GOT3 (cell line): ENCODE results near the gene SGMS1.
"Not testable (repeated sequence)": the region's sequence is repeated elsewhere in the genome, so short reads cannot be mapped to it uniquely, and the experiment has no call there.

ENCODE experiments used
- DNase-seq: peaks from one replicate; lab custom pipeline; 2025; ENCODE audit warnings: mixed read lengths; lab: John Stamatoyannopoulos, UW

Gene SGMS1

DNA sequence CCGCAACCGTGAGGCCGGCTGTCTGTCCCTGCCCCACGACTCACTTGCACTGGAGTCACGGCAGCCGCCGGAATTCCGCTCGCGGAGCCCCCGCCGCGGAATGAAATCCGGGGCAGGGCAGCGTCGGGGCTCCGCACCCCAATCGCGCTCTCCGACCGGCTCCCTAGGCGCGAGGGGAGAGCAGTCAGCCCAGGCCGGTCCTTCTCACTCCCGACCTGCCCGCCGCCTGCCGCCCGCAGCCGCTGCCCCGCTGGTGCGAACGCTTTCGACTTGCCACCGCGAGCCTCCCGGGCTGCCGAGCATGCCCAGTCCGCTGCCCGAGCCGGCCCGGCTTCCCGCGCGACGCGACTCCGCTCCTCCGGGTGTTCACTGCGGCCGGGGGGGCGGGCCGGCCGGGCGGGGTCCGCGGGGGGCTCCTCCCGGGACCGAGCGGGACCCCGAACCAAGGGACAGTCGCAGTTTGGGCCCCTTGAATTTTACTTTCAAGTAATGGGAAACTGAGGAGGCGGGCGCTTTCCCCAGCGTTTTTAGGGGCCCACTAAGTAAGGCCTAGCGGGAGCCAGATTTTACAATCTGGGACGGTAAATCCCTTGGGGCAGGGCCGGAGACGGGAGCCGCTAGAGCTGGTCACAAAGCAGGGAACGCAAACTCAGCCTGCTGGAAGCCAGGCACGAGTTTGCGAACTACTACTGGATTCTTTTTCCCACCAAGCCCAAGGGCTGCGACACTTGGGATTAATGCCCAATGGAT lies at the start of gene SGMS1:
TSS of gene SGMS1 (minus strand) at position 294 of the 750 bp plus-strand sequence. CDS start 279,842 bp downstream, outside the sequence.
- peak; percentile 41 for DNase-seq

DNA sequence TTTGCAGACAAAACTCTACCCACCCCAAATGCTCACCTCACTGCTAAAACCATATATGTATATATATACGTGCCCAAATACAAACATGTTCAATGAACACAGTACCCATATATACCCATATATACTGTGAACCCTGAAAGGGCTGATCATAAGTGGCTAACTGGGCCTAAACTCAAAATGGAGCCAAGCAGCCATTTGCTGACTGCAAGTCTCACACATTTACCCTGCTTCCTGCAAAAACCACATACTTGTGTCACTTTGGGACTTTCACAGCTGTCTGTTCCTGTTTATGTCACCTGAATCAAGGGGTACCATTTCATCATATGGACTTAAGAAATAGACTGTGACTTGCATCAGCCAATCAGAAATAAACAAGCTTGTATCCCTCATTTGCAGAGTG lies 48.4 kb upstream of the SGMS1 start:
- not testable (repeated sequence) for DNase-seq

DNA sequence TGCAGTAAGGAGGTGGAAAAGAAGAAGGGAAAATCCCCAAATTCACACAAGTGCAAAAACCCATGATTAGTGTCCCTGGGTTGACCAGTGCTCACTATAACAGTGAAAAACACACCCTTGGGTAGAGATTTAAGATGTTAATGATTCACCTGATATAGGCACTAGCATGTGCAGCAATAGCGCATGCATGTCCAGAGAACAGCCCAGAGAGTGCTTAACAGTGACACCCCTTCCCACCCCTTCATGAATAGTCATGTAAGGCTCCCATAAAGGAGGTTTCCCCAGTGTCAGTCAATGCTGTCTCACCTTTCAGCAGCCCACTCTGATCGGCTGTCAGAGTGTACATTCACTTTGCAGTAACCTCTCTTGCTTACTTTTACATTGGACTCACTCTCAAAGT lies 47.9 kb upstream of the SGMS1 start:
- not testable (repeated sequence) for DNase-seq

DNA sequence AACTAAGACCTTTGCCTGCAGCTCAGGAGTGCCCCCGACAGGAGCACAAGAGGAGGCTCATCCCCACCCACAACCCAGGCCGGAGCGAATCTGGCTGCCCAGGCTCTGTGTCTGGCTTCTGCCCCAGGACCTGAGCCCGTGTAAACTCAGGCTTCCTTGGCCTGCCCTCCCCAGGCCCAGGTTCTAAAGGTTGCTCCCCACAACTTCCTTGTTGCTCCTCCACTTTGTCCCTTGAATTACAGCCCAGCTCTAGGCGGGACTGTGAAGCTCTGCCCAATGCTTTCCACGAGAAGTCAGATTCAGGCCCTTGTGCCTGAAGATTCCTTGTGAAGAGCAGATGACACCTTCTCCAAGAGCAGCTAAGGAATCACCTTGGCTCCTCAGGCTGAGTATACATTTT lies 46.2 kb upstream of the SGMS1 start:
- not testable (repeated sequence) for DNase-seq

DNA sequence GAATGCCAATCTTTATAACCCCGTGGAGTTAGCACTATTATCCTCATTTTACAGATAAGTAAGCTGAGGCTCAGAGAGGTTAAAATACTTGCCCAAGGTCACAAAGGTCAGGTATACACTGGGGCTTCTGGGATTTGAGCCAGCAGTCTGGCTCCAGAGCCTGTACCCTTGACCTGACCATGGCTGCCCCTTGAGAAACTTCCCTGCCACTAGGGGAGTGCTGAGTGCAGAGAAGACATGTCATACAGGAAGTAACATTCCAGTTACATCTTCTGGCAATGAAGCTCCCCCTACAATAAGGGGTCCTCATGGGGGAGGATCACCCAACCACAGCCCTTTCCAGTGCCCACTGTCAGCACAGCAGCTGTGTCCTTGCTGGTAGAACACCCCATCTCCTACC lies 43.6 kb upstream of the SGMS1 start:
- DNase-seq, result not testable (repeated sequence)

DNA sequence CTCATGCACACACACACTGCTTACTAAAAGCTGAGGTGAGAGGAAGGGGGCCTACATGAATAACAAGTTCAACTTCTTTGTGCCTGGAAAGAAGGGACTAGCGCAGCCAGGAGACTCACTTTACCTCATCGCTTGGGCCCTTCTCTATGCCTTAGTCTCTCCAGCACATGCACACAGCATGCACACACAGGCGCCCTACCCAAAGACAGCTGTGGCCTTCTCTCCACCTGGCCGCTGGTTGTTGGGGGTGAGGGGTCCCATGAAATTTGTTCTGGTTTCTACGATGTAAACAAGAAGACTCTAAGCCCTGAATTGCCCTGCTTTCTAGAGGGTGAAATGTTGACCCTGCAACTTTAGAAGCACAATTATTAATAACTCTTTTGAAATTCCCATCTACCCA lies 38.7 kb upstream of the SGMS1 start:
- DNase-seq, result not testable (repeated sequence)

DNA sequence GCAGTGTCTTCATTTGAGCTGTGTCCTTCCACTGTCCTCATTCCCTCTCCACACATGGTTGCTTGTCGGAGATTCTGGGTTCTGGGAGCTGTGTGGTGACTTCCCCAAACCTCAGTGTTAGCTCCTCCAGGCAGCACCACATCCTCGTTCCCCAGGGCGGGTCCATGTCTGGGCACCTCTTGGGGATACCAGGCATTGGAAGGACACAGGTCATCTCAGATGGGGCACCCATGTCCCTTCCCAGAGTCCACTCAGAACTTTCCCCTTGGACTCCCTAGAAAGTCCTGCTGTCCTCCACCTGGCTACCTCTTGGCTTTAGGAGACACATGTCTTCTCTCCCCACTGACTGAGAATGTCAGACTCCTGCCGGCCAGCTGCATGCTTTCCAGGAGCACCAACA lies 37.8 kb upstream of the SGMS1 start:
- DNase-seq, result not testable (repeated sequence)

DNA sequence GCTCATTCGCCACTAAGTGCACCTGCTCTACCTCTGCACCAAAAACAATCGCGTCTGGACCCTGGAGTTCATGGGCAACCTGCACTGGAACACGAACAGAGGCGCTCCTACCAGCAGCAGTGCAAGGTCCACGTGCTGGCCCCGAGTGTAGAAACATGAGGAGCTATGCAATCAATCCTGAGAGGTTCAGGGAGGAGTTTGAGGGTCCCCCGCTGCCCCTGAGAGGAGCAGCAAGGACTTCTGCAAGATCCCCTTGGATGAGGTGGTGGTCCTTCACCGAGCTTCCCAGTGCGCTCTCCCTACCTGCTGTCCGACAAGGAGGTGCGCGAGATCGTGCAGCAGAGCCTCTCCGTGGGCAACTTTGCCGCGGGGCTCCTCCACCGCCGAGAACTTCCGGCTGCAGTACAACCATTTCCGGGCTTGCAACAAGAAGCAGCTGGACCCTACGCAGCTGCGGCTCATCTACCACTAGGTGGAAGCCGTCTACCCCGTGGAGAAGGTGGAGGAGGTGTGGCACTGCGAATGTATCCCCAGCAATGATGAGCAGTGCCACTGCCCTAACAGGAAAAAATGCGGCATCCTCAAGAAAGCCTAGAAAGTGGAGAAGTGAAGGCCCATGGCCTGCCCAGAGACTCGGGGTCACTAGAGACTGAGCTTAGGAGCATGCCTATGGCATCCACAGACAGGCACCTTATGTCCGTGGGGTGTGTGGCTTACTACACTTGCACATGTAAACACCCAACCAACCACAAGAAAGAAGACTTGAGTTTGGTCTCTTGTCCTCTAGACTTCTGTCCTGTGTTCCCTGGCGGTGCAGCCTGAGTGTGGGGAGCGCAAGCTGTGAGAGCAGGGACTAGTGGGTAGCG lies 36.3 kb upstream of the SGMS1 start:
- not testable (repeated sequence) for DNase-seq

DNA sequence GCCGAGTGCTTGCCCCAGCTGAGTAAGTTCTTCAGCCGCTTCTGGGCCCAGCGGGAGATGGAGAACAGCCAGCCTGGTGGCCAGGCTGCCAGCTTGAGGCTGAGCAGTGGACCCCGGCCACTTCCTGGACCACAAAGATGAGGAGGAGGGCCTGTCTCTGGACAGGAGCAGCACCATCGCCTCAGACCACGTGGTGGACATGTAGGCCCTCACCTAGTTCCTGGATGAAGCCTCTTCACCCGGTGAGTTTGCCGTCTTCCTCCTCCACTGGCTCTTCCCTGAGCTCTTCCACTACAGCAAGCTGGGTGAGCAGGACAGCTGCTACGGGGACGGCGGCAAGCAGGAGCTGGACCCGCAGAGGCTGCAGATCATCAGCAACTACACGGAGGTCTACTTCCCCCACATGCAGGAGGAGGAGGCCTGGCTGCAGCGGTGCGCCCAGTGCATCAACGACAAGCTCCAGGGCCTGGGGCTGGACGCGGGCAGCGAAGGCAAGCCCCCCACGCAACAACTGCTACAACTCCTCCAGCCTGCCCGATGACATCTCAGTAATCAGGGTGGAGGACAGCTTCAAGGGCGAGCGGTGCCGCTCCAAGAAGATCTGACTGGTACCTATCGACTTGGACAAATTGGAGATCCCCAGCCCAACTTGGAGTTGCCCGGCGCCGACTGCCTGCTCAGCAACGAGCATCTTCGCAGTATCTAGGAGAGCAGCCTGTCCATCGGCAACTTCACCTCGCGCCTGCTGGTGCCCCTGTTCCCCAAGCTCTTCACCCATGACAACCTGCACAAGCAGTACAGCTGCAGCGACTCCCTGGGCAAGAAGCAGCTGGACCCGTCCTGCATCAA lies 35.5 kb upstream of the SGMS1 start:
- DNase-seq, result not testable (repeated sequence)

DNA sequence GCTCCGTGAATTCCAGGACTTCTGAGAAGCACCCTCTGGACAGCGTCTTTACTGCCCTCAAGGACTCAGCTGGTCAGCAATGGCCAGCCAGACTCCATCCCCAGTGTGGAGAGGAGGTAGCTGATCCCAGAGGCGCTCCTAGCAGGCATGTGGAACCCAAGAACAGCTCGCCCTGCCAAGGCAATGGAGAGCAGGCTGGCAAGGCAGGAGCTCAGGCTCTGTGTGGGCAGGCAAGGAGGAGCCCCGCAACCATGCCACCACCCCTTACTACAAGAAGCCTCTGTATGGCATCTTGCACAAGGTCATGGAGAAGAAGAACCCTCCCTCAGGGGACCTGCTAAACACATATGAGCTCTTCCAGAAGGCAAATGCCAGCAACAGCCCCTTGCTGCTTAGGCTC lies 34.4 kb upstream of the SGMS1 start:
- no peak for DNase-seq

DNA sequence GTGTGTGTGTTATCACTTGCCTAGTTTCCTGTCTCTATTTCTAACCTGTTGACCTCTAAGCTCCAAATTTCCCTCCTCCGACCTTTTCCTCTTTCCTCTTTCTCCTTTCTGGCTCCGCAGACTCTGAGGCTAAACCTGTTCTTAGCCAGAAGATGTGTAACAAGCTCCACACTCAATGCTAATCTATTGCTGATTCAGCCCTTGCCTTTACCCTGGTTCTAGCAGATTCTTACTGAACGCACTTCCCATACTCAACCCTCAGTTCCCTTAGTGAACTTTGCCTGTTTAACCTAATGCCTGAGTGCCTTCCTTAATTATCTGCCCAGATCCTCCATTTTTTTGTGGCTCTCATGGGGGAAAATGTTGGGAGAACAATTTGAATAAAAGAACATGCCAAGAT lies 30.0 kb upstream of the SGMS1 start:
- DNase-seq, result no peak

DNA sequence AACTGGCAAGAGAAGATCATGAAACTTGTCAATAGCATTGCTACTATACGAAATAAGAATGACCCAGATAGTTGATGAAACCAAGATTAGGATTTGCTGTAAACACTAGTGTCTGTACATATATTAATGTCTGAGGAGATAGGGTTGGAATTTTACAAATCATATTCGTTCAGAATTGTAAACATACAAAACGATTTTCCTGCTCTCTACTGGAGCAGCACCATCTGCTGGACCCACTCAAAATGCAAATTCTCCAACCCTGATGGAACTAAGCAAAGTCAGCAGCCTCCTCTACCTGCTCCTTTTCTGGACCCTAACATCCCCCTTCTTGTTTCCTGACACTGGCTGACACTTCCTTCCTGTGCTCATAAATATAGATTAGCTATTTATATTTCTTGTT lies 29.4 kb upstream of the SGMS1 start:
- no peak for DNase-seq

DNA sequence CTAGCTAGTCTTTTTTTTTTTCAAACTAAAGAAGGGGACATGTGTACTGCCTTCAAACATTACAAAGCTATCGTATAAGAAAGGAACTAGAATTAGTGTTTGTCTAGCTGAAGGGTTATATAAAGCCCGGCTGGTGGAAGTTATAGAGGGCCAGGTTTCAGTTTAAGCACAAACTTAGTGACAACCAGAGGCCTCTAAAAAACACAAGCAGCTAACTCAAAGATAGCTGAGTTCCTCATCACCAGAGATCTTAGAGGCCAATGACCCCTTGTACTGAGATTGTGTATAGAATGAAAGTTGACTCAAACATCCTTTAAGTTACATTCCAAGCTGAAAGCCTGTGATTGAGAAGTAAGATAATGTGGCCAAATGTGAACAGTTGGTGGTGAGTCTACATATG lies 28.1 kb upstream of the SGMS1 start:
- no peak for DNase-seq

DNA sequence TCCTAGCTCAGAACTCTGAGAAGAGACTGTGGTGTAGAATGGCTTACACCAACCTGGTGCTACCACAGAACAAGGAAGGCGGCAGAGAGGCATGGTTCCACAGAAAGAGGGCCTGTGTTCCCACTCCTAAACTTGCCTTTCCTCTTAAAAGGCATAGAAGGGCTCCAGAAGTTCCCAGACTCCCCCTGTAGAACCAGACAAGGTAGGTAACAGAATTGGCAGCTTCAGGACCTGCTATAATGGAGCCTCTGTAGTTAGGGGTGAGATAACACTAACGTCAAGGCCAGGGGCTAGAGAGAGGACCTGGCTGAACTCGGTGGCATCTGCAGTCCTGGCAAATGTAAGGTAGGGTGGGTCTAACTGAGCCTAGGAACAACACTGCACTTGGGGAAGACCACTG lies 26.7 kb upstream of the SGMS1 start:
- DNase-seq, result no peak

DNA sequence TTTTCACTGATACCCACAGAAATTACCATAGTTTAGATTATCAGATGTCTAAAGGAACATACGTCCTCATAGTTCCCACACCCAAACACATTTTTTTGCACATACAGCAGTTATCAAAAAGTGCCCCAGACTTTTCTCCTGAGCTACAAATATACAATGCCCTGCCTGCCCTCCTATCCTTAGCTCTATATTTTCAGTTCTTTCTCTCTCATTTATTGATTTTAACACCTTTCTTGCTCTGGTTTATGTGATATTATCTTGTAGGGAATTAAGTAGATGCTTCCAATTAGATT lies 25.1 kb upstream of the SGMS1 start:
- DNase-seq, result no peak

DNA sequence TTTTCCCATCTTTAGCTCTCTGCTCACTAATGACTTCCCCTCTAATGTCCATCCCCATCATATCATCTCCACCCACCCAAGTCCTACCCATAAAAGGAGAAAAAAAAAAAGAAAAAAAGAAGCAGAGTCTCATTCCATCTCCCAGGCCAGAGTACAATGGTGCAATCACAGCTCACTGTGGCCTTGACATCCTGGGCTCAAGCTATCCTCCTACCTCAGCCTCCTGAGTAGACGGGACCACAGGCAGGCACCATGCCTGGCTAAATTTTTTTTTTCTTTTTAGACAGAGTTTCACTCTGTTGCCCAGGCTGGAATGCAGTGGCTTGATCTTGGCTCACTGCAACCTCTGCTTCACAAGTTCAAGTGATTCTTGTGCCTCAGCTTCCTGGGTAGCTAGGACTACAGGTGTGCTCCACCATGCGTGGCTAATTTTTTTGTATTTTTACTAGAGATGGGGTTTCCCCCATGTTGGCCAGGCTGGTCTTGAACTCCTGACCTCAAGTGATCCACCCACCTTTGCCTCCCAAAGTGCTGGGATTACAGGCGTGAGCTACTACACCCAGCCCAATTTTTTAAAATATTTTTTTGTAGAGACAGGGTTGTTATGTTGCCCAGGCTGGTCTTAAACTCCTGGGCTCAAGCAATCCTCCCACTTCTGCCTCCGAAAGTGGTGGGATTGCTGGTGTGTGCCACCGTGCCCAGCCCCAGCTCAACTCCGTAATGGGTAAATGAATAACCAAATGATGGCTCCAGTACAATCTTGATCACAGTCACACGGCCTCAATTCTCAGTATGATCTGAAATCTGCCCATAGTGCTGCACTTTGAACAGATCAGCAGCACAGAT lies 24.6 kb upstream of the SGMS1 start:
- no peak for DNase-seq

DNA sequence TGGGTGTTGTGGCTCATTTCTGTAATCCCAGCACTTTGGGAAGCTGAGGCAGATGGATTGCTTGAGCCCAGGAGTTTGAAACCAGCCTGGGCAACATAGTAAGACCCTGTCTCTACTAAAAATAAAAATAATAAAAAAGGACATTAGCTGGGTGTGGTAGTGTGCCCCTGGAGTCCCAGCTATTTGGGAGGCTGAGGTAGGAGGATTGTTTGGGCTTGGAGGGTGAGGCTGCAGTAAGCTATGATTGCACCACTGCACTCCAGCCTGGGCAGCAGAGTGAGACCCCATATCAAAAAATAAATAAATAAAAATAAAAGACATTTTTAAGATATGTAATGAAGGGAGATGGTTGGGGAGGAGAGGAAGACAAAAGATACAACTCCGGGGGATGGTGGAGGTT lies 23.6 kb upstream of the SGMS1 start:
- not testable (repeated sequence) for DNase-seq

DNA sequence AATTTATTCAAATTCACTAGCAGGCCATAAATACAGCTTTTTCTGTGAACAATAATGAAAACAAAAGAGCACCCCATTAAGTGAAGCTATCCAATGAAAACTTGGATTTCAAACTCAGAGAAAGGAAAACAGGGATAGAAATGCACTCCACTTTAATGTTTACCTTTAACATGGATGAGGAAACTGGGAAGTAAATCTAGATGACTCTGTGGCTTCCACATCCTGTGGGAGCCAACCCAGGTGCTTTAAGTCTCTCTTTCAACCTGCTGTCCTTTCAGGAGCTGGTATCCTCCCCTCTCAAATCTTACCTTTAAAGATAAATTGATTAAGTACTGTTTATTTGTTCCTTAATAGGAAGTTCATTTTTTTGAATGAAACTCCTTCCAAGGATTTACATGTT lies 21.5 kb upstream of the SGMS1 start:
- no peak for DNase-seq

DNA sequence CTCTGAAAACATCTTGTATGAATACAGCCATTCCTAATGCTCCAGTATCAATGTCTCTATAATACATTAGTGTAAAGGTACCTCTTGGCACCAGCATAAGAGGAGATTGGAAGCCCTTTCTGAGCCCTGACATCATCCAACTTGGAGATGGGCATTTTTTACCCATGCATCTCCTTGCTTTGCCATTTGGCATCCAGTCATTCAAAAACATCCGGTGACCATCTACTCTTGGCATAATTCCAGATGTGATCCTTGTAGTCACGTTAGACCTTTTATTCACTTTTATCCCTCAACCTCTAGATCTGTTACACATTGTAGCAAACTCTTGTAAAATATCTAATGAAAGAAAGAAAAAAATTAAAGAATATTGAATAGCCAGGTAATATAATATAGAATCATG lies 17.9 kb upstream of the SGMS1 start:
- DNase-seq, result no peak

DNA sequence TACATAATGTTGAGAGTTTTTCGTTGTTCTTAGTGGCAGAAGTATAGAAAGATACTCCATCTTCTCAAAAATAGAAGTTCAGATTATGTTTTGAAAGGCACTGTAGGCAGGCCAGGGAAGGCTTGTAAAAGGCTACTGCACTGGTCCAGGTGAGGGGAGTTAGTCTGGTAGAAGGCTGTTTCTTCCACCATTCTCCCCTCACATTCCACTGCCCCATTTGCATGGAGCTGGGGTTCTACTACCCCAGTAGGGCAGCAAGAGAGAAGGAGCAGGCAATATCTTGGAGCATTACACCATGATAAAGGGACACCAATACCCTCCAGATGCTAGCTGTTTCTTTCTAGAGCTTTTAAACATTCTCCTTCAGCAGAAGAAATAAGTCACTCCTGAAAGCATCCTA lies 16.5 kb upstream of the SGMS1 start:
- no peak for DNase-seq
